T-cell (primary cell): ENCODE data around the gene GLIS1. TPM values are rescaled to one million over a fixed set of nuclear protein-coding genes. Genes with fewer than 3 reads are reported as not detected.
A peak's percentile ranks its signal among the peaks of the same experiment; 100 is the strongest.

Experiments used
- ATAC-seq, 4 experiments: fragments of 200-7000 bp in 3 of 4; fragments of 150-1000 bp in 1 of 4; cut with Tn5 transposase; replicated peaks in 1 of 4; 1 replicate in 3 of 4; 2 replicates in 1 of 4; pipeline ENCODE4 v1.10.0; 2021; ENCODE audit warnings: moderate library complexity in 3 of 4, mild to moderate bottlenecking in 2 of 4, moderate number of reproducible peaks in 1 of 4
- CTCF ChIA-PET, 2 donors: fragments of 300-600 bp; sonication (Branson Sonifier 250); formaldehyde crosslinking; loops; one replicate each; lab custom pipeline; 2022; ENCODE audit warnings: antibody characterized with exemption in 2 of 2; lab: Charles Lee
- POLR2A ChIA-PET, 2 donors: fragments of 300-600 bp; sonication (Branson Sonifier 250); formaldehyde crosslinking; loops; one replicate each; lab custom pipeline; 2022; ENCODE audit warnings: antibody characterized with exemption in 2 of 2; lab: Charles Lee
- DNase-seq, 35 experiments: peaks; one replicate each; pipeline versions ENCODE4 v3.0.0 to v3.0.0-alpha.2; 2013 to 2023
- H3K27ac ChIP-seq: one replicate; pipeline ENCODE4 v1.5.1; 2013; ENCODE audit warnings: low read length
- H3K27me3 ChIP-seq, 2 experiments: replicated peaks in 1 of 2; 1 replicate in 1 of 2; 2 replicates in 1 of 2; pipeline versions ENCODE4 v1.6.1 to v1.7.0; 2013; ENCODE audit warnings: low read length in 1 of 2, mixed read lengths in 1 of 2; ENCODE audit not compliant: control insufficient read depth in 2 of 2, insufficient read depth in 2 of 2; ENCODE audit errors: extremely low read depth in 1 of 2
- H3K36me3 ChIP-seq, 2 donors: 1 replicate in 1 of 2; 2 replicates in 1 of 2; pipeline versions ENCODE4 v1.6.1 to v1.7.0; 2013; ENCODE audit warnings: low read length in 1 of 2; ENCODE audit not compliant: control insufficient read depth in 2 of 2, insufficient read depth in 1 of 2; ENCODE audit errors: extremely low read depth in 1 of 2
- H3K4me1 ChIP-seq, 2 experiments: 1 replicate in 1 of 2; 2 replicates in 1 of 2; pipeline versions ENCODE4 v1.6.1 to v1.7.0; 2013; ENCODE audit warnings: low read length in 2 of 2, mixed read lengths in 1 of 2; ENCODE audit not compliant: insufficient read depth in 2 of 2, control insufficient read depth in 1 of 2; ENCODE audit errors: extremely low read depth in 1 of 2
- H3K4me3 ChIP-seq, 2 donors: 1 replicate in 1 of 2; 2 replicates in 1 of 2; pipeline versions ENCODE4 v1.5.1 to v1.7.0; 2013; ENCODE audit warnings: mild to moderate bottlenecking in 2 of 2, low read length in 1 of 2, moderate library complexity in 1 of 2; ENCODE audit not compliant: control insufficient read depth in 1 of 2; ENCODE audit errors: extremely low read depth in 1 of 2
- H3K9me3 ChIP-seq: 2 replicates; pipeline ENCODE4 v1.7.0; 2013
- H3K27ac Mint-ChIP-seq, 2 donors: one replicate each; pipeline ENCODE4 v1.8.0; 2020 to 2021; ENCODE audit warnings: mild to moderate bottlenecking in 2 of 2, mixed read lengths in 2 of 2
- H3K27me3 Mint-ChIP-seq, 2 donors: one replicate each; pipeline ENCODE4 v1.8.0; 2021 to 2022; ENCODE audit warnings: mixed read lengths in 2 of 2
- H3K36me3 Mint-ChIP-seq: one replicate; pipeline ENCODE4 v1.8.0; 2021; ENCODE audit warnings: mixed read lengths
- H3K4me1 Mint-ChIP-seq, 3 donors: one replicate each; pipeline ENCODE4 v1.8.0; 2020 to 2022; ENCODE audit warnings: mixed read lengths in 3 of 3, mild to moderate bottlenecking in 1 of 3
- H3K4me3 Mint-ChIP-seq, 3 donors: one replicate each; pipeline ENCODE4 v1.8.0; 2020 to 2022; ENCODE audit warnings: mild to moderate bottlenecking in 3 of 3, mixed read lengths in 3 of 3, moderate library complexity in 3 of 3
- H3K9me3 Mint-ChIP-seq, 3 donors: one replicate each; pipeline ENCODE4 v1.8.0; 2020 to 2022; ENCODE audit warnings: mixed read lengths in 3 of 3
- WGBS: methylation state at CpG from one replicate; pipeline ENCODE4 v1.1.5; 2013; ENCODE audit warnings: missing lambda C conversion rate; ENCODE audit not compliant: insufficient coverage; 5-methylcytosine and 5-hydroxymethylcytosine counted together
- total RNA-seq, 35 experiments: library from RNA in 6 of 35; stranded (reverse) in 6 of 35; fragments of 120-200 nt in 1 of 35; gene quantifications; one replicate each; pipeline versions ENCODE4 v1.2.1 to v1.2.4 and lab custom pipeline; 2013 to 2026

Gene GLIS1
- total RNA-seq, 5 donors from 2014 or later (not counting 1 experiment from before 2014, with no cell fraction given), result not detected

DNA sequence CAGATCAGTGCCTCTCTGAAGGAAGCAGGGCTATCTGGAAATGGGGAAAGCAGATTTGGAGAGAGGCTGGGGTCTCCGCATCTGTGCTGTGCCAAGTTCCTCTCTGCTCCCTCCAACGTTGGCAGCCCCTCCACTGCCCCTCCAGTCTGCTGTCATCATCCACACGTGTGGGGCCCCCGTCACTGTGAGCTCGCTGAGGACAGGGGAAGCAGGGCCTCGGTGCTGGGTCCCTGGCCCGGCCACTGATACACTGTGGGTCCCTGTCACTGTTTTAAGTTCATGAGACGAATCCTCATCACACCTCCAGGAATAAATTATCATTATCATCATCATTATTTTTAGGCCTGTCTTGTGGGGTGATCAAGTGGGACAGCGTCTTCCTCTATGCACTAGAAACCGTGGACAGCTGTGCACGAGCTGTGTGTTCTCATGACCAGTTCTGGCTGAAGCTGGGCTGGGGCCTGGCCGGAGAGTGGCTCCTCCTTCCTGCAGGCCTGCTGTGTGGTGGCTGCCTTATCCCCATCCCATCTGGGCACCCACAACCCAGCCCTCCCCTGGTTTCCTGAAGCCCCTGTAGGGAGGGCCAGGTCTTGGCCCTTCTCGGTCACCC, 227.5 kb downstream of the GLIS1 start:
- no peak overlapping the region for H3K4me3 Mint-ChIP-seq
- POLR2A ChIA-PET, result no interaction called here
- CTCF ChIA-PET, result no interaction called here

DNA sequence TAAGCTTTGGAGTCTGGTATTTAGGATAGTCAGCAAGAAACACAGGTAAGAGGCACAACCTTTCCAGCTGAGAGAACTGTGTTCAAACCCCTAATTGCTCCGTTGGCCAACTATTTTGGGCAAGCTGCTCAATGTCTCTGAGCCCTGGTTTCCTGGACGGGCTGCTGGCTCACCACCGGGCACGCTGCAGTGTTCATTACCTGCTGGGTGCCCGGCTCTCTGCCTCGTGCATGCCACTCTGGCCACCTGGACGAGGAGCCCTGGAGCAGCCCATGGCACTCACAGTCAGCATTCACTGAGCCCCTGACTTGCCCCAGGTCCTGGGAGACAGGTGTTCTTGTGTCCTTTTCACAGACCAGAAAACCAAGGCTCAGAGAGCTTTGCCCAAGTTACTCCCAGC, 228.7 kb downstream of the GLIS1 start:
- Mint-ChIP-seq H3K4me1 (no peaks in the 10 kb centered on the region), H3K27me3 (no peaks in the 10 kb centered on the region)

More for the DNA sequence above, 227.5 kb downstream of the GLIS1 start:
- no peak for ATAC-seq
- Mint-ChIP-seq H3K27ac (no peak overlapping the region), H3K27me3 (no peaks in the 10 kb centered on the region), H3K9me3 (no peaks in the 10 kb centered on the region), H3K4me1 (no peaks in the 10 kb centered on the region), H3K36me3 (no peaks in the 10 kb centered on the region)
- no peak for DNase-seq
- Histone ChIP-seq H3K27me3 (peaks cover 0 to 16% of the 10 kb centered on the region in 2 experiments), H3K36me3 (no peaks in the 10 kb centered on the region), H3K4me3 (no peak overlapping the region), H3K27ac (no peak overlapping the region), H3K4me1 (peaks cover 0 to 3% of the 10 kb centered on the region in 2 experiments), H3K9me3 (no peaks in the 10 kb centered on the region)
- 90% methylated on average over 8 of the region's 13 CpGs for WGBS

DNA sequence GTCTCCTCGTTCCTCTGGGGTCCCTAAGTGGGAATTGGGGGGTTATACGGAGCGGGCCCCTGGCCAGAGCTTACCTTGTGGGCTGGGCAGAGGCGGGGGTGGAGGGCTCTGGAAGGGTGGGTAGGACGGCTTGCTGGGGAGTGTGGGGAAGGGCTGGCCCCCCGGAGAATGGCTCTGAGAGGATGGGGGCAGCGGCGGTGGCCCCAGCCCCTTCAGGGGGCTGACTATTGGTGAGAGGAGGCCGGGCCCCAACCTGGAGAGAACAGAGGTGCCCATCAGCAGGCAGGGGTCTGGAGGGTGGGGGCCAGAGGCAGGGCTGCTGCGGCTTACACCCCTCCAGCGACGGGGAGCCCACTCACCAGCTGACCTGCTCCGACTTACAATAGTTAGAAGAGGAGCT, 229.2 kb downstream of the GLIS1 start:
- DNase-seq, result no peak
- Mint-ChIP-seq H3K4me3 (no peak overlapping the region), H3K27ac (no peak overlapping the region), H3K4me1 (no peaks in the 10 kb centered on the region), H3K27me3 (no peaks in the 10 kb centered on the region), H3K36me3 (no peaks in the 10 kb centered on the region), H3K9me3 (no peaks in the 10 kb centered on the region)
- Histone ChIP-seq H3K4me1 (peaks cover 0 to 3% of the 10 kb centered on the region in 2 experiments), H3K9me3 (no peaks in the 10 kb centered on the region), H3K27ac (no peak overlapping the region), H3K27me3 (peaks cover 0 to 15% of the 10 kb centered on the region in 2 experiments), H3K36me3 (no peaks in the 10 kb centered on the region), H3K4me3 (no peak overlapping the region)
- no peak for ATAC-seq
- 92% methylated on average over 8 of the region's 13 CpGs for WGBS
- POLR2A ChIA-PET, result no interaction called here
- CTCF ChIA-PET, result no interaction called here

More for the DNA sequence above, 228.7 kb downstream of the GLIS1 start:
- Mint-ChIP-seq H3K9me3 (no peaks in the 10 kb centered on the region), H3K4me3 (no peak overlapping the region), H3K27ac (no peak overlapping the region), H3K36me3 (no peaks in the 10 kb centered on the region)
- no peaks in the 10 kb centered on the region for H3K36me3 ChIP-seq
- ChIA-PET POLR2A (no interaction called here), CTCF (no interaction called here)
- WGBS, result 84% methylated on average over 7 of the region's 7 CpGs
- no peak overlapping the region for H3K4me3 ChIP-seq
- H3K27me3 ChIP-seq, result peaks cover 0 to 16% of the 10 kb centered on the region in 2 experiments
- H3K9me3 ChIP-seq, result no peaks in the 10 kb centered on the region
- no peak overlapping the region for H3K27ac ChIP-seq
- H3K4me1 ChIP-seq, result peaks cover 0 to 3% of the 10 kb centered on the region in 2 experiments
- ATAC-seq, result no peak
- DNase-seq, result no peak

DNA sequence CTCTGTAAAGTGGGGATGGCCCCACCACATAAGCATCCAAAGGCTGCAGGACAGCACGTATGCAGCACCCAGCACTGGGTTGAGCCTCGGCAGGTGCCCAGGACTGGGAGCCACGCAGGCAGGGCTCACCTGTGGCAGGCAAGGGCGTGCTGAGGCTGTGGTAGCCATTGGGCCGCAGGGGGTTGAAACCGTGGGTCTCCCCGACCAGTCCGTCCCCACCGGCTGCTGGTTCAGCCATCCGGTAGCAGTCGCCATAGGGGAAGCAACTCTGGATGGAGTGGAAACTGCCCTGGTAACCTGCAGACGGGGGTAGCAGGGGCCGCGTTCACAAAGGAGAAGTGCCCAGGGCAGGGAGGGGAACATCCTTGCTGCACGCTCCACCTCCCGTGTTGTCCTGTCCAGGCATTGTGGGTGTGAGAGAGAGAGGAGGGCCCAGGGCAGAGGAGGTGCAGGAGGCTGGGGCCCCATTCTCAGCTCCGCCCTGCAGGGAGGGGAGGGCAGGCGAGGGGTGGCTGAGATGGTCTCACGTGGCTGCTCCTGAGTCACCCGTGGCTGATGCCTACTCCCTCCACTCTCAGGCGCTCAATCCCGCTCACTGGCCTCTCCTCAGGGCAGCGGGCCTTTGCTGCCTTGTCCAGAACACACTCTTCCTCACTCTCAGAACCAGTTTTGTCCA, 229.8 kb downstream of the GLIS1 start:
- Mint-ChIP-seq H3K9me3 (no peaks in the 10 kb centered on the region), H3K27ac (no peak overlapping the region), H3K36me3 (no peaks in the 10 kb centered on the region), H3K27me3 (no peaks in the 10 kb centered on the region), H3K4me1 (no peaks in the 10 kb centered on the region), H3K4me3 (no peak overlapping the region)
- POLR2A ChIA-PET, result no interaction called here
- H3K4me1 ChIP-seq, result peaks cover 0 to 3% of the 10 kb centered on the region in 2 experiments
- ATAC-seq (no peak), DNase-seq (peak in 1 of 35 experiments; percentile 14)
- 49% methylated on average over 20 of the region's 23 CpGs for WGBS
- no peak overlapping the region for H3K27ac ChIP-seq
- peaks cover 0 to 11% of the 10 kb centered on the region in 2 experiments for H3K27me3 ChIP-seq
- CTCF ChIA-PET, result no interaction called here
- H3K4me3 ChIP-seq, result no peak overlapping the region
- H3K36me3 ChIP-seq, result no peaks in the 10 kb centered on the region
- H3K9me3 ChIP-seq, result no peaks in the 10 kb centered on the region

DNA sequence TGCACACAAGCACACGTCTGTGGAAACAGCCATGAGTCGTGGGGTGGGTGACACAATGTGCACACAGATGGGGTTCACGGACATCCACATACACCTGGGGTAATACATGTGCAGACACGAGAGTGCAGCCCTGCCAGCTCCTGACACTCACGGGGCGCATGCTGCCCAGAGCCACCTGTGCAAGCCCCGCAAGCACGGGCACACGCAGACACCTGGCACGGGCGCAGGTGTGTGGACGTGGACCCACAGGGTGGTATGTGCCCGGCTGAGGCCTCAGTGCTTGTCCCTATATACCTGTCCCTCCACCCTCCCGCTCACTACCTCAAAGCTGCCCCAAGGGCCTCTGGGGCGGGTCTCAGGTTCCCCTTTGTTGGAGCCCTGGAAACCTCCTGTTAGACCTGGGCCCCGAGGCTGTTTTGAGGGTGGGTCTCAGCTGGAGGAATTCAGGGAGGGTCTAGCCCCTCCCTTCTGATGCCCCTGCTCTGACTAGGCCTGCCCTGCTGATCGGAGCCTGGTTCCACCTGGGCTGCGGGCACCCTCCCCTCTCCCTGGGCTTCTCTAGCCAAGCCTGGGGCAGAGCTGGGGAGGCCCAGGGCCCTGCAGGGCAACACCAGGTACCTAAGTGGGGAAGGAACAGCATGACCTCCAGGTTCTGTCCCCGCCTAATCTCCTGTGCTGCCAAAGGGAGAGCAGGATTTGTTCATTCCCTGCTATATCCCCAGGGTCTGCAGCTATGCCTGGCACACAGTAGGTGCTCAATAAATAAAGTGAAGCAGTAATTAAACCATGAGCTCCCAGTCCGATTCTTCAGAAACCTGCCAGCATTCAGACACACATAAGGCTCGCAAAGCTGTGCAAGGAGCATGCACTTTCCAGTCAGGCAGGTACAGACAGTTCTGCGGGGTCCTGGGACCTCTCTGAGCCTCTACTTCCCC, 230.6 kb downstream of the GLIS1 start:
- H3K27ac Mint-ChIP-seq, result no peak overlapping the region

DNA sequence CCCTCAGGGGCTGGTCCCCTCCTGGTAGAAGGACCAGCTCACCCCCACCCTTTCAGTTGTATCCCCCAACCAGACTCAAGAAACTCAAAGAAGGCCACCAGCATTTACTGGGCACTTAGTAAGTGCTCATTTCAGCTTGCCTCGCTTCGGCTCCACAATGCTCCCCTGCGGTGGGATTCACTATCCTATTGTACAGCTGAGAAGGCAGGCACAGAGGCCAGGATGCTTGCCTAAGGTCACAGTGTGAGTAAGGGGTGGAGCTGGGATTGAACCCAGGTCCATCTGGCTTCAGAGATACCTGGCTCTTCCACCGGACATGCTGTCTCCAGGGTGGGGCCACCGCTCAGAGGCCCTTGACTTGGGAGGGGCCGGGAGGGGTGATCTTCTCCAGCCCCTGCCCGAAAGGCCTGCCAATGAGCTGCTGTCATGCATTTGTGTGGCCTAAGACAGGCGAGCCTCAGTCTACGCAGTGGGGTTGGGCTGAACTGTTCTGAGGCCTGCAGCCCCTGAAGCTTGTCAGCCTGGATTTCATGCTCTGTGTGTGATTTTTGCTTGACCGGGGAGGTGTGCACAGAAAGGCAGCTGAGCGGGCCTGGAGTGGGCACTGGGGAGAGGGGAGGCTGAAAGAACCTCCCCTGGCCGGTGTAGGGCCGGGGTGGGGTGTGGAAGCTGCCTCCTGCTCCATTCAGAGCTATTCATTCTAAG, 231.7 kb downstream of the GLIS1 start:
- H3K27me3 ChIP-seq, result peaks cover 0 to 4% of the 10 kb centered on the region in 2 experiments
- no peaks in the 10 kb centered on the region for H3K4me1 Mint-ChIP-seq
- no peak overlapping the region for H3K27ac ChIP-seq
- no peak overlapping the region for H3K4me3 Mint-ChIP-seq
- H3K27ac Mint-ChIP-seq, result no peak overlapping the region
- H3K36me3 ChIP-seq, result no peaks in the 10 kb centered on the region
- POLR2A ChIA-PET, result no interaction called here
- H3K4me1 ChIP-seq, result peaks cover 0 to 3% of the 10 kb centered on the region in 2 experiments
- no peak overlapping the region for H3K4me3 ChIP-seq
- no peaks in the 10 kb centered on the region for H3K9me3 ChIP-seq
- no peak for DNase-seq
- ATAC-seq, result no peak
- H3K27me3 Mint-ChIP-seq, result no peaks in the 10 kb centered on the region
- WGBS, result 82% methylated on average over 9 of the region's 13 CpGs
- no peaks in the 10 kb centered on the region for H3K9me3 Mint-ChIP-seq
- CTCF ChIA-PET, result no interaction called here
- no peaks in the 10 kb centered on the region for H3K36me3 Mint-ChIP-seq

More for the DNA sequence above, 230.6 kb downstream of the GLIS1 start:
- DNase-seq (no peak), ATAC-seq (no peak)
- Histone ChIP-seq H3K36me3 (no peaks in the 10 kb centered on the region), H3K9me3 (no peaks in the 10 kb centered on the region), H3K4me3 (no peak overlapping the region), H3K27ac (no peak overlapping the region), H3K4me1 (peaks cover 0 to 3% of the 10 kb centered on the region in 2 experiments), H3K27me3 (peaks cover 0 to 7% of the 10 kb centered on the region in 2 experiments)
- Mint-ChIP-seq H3K27me3 (no peaks in the 10 kb centered on the region), H3K4me3 (no peak overlapping the region), H3K4me1 (no peaks in the 10 kb centered on the region), H3K36me3 (no peaks in the 10 kb centered on the region), H3K9me3 (no peaks in the 10 kb centered on the region)
- POLR2A ChIA-PET, result no interaction called here
- WGBS, result 89% methylated on average over 17 of the region's 22 CpGs
- CTCF ChIA-PET, result no interaction called here
